Endometrial microvascular endothelial cells (primary cell): ENCODE results near the gene ATF1. TPM values are rescaled to one million over a fixed set of nuclear protein-coding genes. Genes with fewer than 3 reads are reported as not detected.
"Not testable (repeated sequence)": the region's sequence is repeated elsewhere in the genome, so short reads cannot be mapped to it uniquely, and the experiment has no call there.

Experiments used
- in situ Hi-C: cut with HindIII; loops from 2 replicates; pipeline ENCODE4 v1.10.0; 2017; ENCODE audit warnings: low sequenced_read_pairs, low pct_unique_long_range_greater_than_20kb; ENCODE audit errors: inconsistent ontology term
- total RNA-seq: library from RNA; depleted of rRNA; stranded (reverse); fragments of >200 nt; gene quantifications from one replicate; pipeline ENCODE4 v1.2.3, GENCODE V29; 2015; ENCODE audit errors: inconsistent ontology term

ATF1 gene
- total RNA-seq, 1 donor from 2014 or later = 27.9 TPM

GRCh38 chr12:50749459-50749882, 14.4 kb upstream of the ATF1 start:
- in situ Hi-C loops = no loop called here

GRCh38 chr12:50750366-50750765, 13.5 kb upstream of the ATF1 start:
- in situ Hi-C loops = no loop called here

- in situ Hi-C loops = no loop called here
Observed at GRCh38 chr12:50751948-50752721, 11.8 kb upstream of the ATF1 start.

- in situ Hi-C loops = no loop called here
Observed at GRCh38 chr12:50753232-50753769, 10.6 kb upstream of the ATF1 start.

GRCh38 chr12:50764286-50765094, 589 bp downstream of the ATF1 start:
- in situ Hi-C loops = no loop called here

- in situ Hi-C loops = no loop called here
Observed at GRCh38 chr12:50765095-50765911, 1.4 kb downstream of the ATF1 start.

- in situ Hi-C loops = no loop called here
Observed at GRCh38 chr12:50768391-50768790, 4.5 kb downstream of the ATF1 start.

GRCh38 chr12:50768813-50769212, 4.9 kb downstream of the ATF1 start:
- in situ Hi-C loops = not testable (repeated sequence)

GRCh38 chr12:50771409-50771808, 7.5 kb downstream of the ATF1 start:
- in situ Hi-C loops = no loop called here

- in situ Hi-C loops = no loop called here
Observed at GRCh38 chr12:50772470-50772869, 8.6 kb downstream of the ATF1 start.

- in situ Hi-C loops = no loop called here
Observed at GRCh38 chr12:50772877-50773276, 9.0 kb downstream of the ATF1 start.

- in situ Hi-C loops = no loop called here
Observed at GRCh38 chr12:50775251-50775650, 11.3 kb downstream of the ATF1 start.

GRCh38 chr12:50776749-50777728, 13.1 kb downstream of the ATF1 start:
- in situ Hi-C loops = no loop called here

- in situ Hi-C loops = no loop called here
Observed at GRCh38 chr12:50778663-50779590, 15.0 kb downstream of the ATF1 start.

GRCh38 chr12:50780013-50780412, 16.1 kb downstream of the ATF1 start:
- in situ Hi-C loops = no loop called here

- in situ Hi-C loops = no loop called here
Observed at GRCh38 chr12:50784501-50784900, 20.6 kb downstream of the ATF1 start.

GRCh38 chr12:50785406-50786001, 21.6 kb downstream of the ATF1 start:
- in situ Hi-C loops = no loop called here
